Tibial artery (tissue), 4 donors: ENCODE measurements around the gene EPHA10.

Experiments used
- DNase-seq, 2 donors: peaks; one replicate each; pipeline ENCODE4 v3.0.0-alpha.2; 2019
- H3K27ac ChIP-seq, 2 donors: fragments of 200-600 bp; sonication (generic) in 1 of 2; 1 replicate in 1 of 2; 2 replicates in 1 of 2; pipeline ENCODE4 v1.5.1; 2018 to 2019; ENCODE audit warnings: mild to moderate bottlenecking in 1 of 2
- H3K27me3 ChIP-seq, 2 donors: fragments of 200-600 bp; sonication (generic) in 1 of 2; one replicate each; pipeline versions ENCODE4 v1.5.1 to v1.6.0; 2016 to 2019
- H3K36me3 ChIP-seq, 3 donors: fragments of 200-600 bp; sonication (generic) in 2 of 3; one replicate each; pipeline ENCODE4 v1.5.1; 2016 to 2019; ENCODE audit warnings: mild to moderate bottlenecking in 2 of 3
- H3K4me1 ChIP-seq, 4 donors: fragments of 200-600 bp; sonication (generic) in 2 of 4; 1 replicate in 3 of 4; 2 replicates in 1 of 4; pipeline ENCODE4 v1.5.1; 2016 to 2019
- H3K4me3 ChIP-seq, 2 donors: fragments of 200-600 bp; sonication (generic) in 1 of 2; 1 replicate in 1 of 2; 2 replicates in 1 of 2; pipeline ENCODE4 v1.5.1; 2018 to 2019; ENCODE audit warnings: mild to moderate bottlenecking in 2 of 2
- H3K9me3 ChIP-seq, 3 donors: fragments of 200-600 bp; sonication (generic) in 1 of 3; one replicate each; pipeline ENCODE4 v1.5.1; 2016 to 2019
- intact Hi-C: fragments of 100-400 bp; cut with DNase I; formaldehyde crosslinking; loops from one replicate; pipeline ENCODE4 v1.15.0; 2023; ENCODE audit warnings: low total_unique reads
- TF ChIP-seq, protein P1 (sequence below), 2 experiments: fragments of 200-600 bp in 1 of 2; fragments of 450-650 bp in 1 of 2; IDR thresholded peaks; one replicate each; pipeline ENCODE4 v1.5.1; 2017 to 2019; ENCODE audit warnings: antibody characterized with exemption in 2 of 2, mild to moderate bottlenecking in 1 of 2, moderate library complexity in 1 of 2

Gene EPHA10

GRCh38 chr1:37697737-37698136 is 67.2 kb downstream of the EPHA10 start:
- no peaks in the 10 kb centered on the region for H3K36me3 ChIP-seq
- no peak overlapping the region for H3K27ac ChIP-seq
- H3K4me1 ChIP-seq, result peaks cover 0 to 5% (median 4%) of the 10 kb centered on the region in 4 donors
- TF ChIP-seq, protein P1, sequence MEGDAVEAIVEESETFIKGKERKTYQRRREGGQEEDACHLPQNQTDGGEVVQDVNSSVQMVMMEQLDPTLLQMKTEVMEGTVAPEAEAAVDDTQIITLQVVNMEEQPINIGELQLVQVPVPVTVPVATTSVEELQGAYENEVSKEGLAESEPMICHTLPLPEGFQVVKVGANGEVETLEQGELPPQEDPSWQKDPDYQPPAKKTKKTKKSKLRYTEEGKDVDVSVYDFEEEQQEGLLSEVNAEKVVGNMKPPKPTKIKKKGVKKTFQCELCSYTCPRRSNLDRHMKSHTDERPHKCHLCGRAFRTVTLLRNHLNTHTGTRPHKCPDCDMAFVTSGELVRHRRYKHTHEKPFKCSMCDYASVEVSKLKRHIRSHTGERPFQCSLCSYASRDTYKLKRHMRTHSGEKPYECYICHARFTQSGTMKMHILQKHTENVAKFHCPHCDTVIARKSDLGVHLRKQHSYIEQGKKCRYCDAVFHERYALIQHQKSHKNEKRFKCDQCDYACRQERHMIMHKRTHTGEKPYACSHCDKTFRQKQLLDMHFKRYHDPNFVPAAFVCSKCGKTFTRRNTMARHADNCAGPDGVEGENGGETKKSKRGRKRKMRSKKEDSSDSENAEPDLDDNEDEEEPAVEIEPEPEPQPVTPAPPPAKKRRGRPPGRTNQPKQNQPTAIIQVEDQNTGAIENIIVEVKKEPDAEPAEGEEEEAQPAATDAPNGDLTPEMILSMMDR (IDR thresholded peaks at IDR 0.05), result no peak
- H3K4me3 ChIP-seq, result no peak overlapping the region
- DNase-seq, result no peak
- no peaks in the 10 kb centered on the region for H3K9me3 ChIP-seq
- no peaks in the 10 kb centered on the region for H3K27me3 ChIP-seq
- intact Hi-C loops, result no loop called here

DNA sequence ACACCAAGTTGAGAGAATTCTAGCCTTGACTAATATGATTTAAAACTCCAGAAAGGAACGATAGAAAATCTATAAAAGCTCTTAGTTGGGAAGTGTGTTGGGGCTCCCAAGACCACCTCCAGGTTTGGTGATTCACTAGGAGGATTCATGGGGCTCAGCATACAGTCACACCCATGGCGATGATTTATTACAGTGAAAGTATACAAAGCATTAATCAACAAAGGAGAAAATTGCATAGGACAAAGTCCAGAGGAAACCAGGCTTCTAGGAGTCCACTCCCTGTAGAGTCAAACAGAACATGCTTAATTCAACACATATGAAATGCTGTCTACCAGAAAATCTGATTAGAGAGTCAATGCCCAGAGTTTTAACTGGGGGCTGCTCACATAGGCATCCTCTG is 67.8 kb downstream of the EPHA10 start:
- intact Hi-C loops, result no loop called here
- TF ChIP-seq, protein P1 (IDR thresholded peaks at IDR 0.05), result no peak
- H3K4me3 ChIP-seq, result no peak overlapping the region
- peaks cover 0 to 7% (median 6%) of the 10 kb centered on the region in 4 donors for H3K4me1 ChIP-seq
- no peak overlapping the region for H3K27ac ChIP-seq
- no peaks in the 10 kb centered on the region for H3K9me3 ChIP-seq
- H3K36me3 ChIP-seq, result no peaks in the 10 kb centered on the region
- H3K27me3 ChIP-seq, result no peaks in the 10 kb centered on the region
- DNase-seq, result no peak

DNA sequence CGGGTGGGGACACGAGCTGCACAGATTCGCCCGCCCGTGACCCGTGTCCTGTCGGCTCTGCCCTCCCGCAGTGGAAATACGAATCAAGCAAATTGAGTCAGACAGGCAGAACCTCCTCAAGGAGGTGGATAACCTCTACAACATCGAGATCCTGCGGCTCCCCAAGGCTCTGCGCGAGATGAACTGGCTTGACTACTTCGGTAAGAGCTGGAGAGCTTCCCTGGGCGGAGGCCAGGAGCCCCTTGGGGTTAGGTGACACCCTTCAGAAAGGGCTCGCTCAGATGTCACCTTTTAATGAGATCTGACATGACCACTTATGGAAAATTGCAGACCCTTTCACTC is 72.1 kb downstream of the EPHA10 start:
- Histone ChIP-seq H3K4me1 (peaks cover 0 to 36% (median 27%) of the 10 kb centered on the region in 4 donors), H3K27me3 (no peaks in the 10 kb centered on the region), H3K36me3 (peaks cover 0 to 4% (median 0%) of the 10 kb centered on the region in 3 donors), H3K27ac (peak overlapping the region in 1 of 2 donors; percentile 90), H3K4me3 (peak overlapping the region; percentile 62 to 77), H3K9me3 (no peaks in the 10 kb centered on the region)
- no peak for DNase-seq
- intact Hi-C loops, result no loop called here
- TF ChIP-seq, protein P1 (IDR thresholded peaks at IDR 0.05), result no peak

- Histone ChIP-seq H3K27ac (peak within 1 kb of the TSS; percentile 82 to 90), H3K27me3 (no peaks in the 10 kb centered on the region), H3K36me3 (peaks cover 0 to 9% (median 0%) of the 10 kb centered on the region in 3 donors), H3K4me1 (peaks cover 0 to 36% (median 27%) of the 10 kb centered on the region in 4 donors), H3K4me3 (peak within 1 kb of the TSS; percentile 62 to 77), H3K9me3 (no peaks in the 10 kb centered on the region)
- peak; percentile 98 to 99 for DNase-seq
- TF ChIP-seq, protein P1 (IDR thresholded peaks at IDR 0.05), result peak; percentile 32 to 46
- intact Hi-C loops, result no loop called here
These were observed 72.7 kb downstream of the EPHA10 start, which contains the start of gene CDCA8 for GRCh38 chr1:37692078-37692833. Gene CDCA8 (plus strand): TSS chr1:37692516. CDS start chr1:37692691, 175 bp downstream.

GRCh38 chr1:37691497-37692077 is 73.3 kb downstream of the EPHA10 start:
- Histone ChIP-seq H3K4me3 (peak overlapping the region; percentile 62 to 77), H3K4me1 (peaks cover 0 to 36% (median 27%) of the 10 kb centered on the region in 4 donors), H3K27ac (peak overlapping the region; percentile 82 to 90), H3K36me3 (peaks cover 0 to 16% (median 2%) of the 10 kb centered on the region in 3 donors), H3K27me3 (no peaks in the 10 kb centered on the region), H3K9me3 (no peaks in the 10 kb centered on the region)
- TF ChIP-seq, protein P1 (IDR thresholded peaks at IDR 0.05), result no peak
- DNase-seq, result peak; percentile 30 to 74
- intact Hi-C loops, result loop anchor here (2.0 kb wide), 1 partner anchor 97 kb away; the partner anchor contains the start of gene GNL2
